NT2/D1 (cell line): ENCODE measurements around the gene NEURL3.
"Not testable (repeated sequence)": the region's sequence is repeated elsewhere in the genome, so short reads cannot be mapped to it uniquely, and the experiment has no call there.

Source experiments
- DNase-seq: peaks from one replicate; pipeline ENCODE4 v3.0.0-alpha.2; 2011; ENCODE audit warnings: low read depth, low spot score
- H3K27me3 ChIP-seq: 2 replicates; pipeline ENCODE4 v1.6.0; 2011; ENCODE audit warnings: mild to moderate bottlenecking; ENCODE audit not compliant: insufficient read length, insufficient read depth
- H3K36me3 ChIP-seq: 2 replicates; pipeline ENCODE4 v1.6.1; 2011; ENCODE audit warnings: mild to moderate bottlenecking, low read length, mixed read lengths; ENCODE audit not compliant: insufficient read depth, insufficient read length
- H3K4me1 ChIP-seq: 2 replicates; pipeline ENCODE4 v1.5.1; 2011; ENCODE audit not compliant: insufficient read depth, insufficient read length
- H3K4me3 ChIP-seq: 2 replicates; pipeline ENCODE4 v1.5.1; 2011; ENCODE audit warnings: low read depth; ENCODE audit not compliant: insufficient read length
- H3K9ac ChIP-seq: 2 replicates; pipeline ENCODE4 v1.6.0; 2011; ENCODE audit warnings: low read depth; ENCODE audit not compliant: insufficient read length
- H3K9me3 ChIP-seq: 2 replicates; pipeline ENCODE4 v1.5.1; 2011; ENCODE audit warnings: mild to moderate bottlenecking, low read length; ENCODE audit not compliant: insufficient read depth
- SUZ12 ChIP-seq: IDR thresholded peaks from 2 replicates; pipeline ENCODE4 v1.6.1; 2011; ENCODE audit not compliant: insufficient read length, insufficient read depth; ENCODE audit errors: extremely low read depth
- YY1 ChIP-seq: IDR thresholded peaks from 2 replicates; pipeline ENCODE4 v1.6.1; 2011; ENCODE audit not compliant: insufficient read length, insufficient read depth
- ZNF274 ChIP-seq: IDR thresholded peaks from 2 replicates; pipeline ENCODE4 v1.6.1; 2011; ENCODE audit warnings: mild to moderate bottlenecking, low read depth, low read length

Gene NEURL3

GRCh38 chr2:96477458-96477857 lies 27.7 kb downstream of the NEURL3 start:
- H3K9me3 ChIP-seq = no peaks in the 10 kb centered on the region
- DNase-seq = no peak
- H3K9ac ChIP-seq = no peak overlapping the region
- H3K27me3 ChIP-seq = no peaks in the 10 kb centered on the region
- H3K36me3 ChIP-seq = no peaks in the 10 kb centered on the region
- H3K4me1 ChIP-seq = no peaks in the 10 kb centered on the region
- TF ChIP-seq SUZ12 = no peak
- no peak for TF ChIP-seq YY1
- no peak for TF ChIP-seq ZNF274
- H3K4me3 ChIP-seq = no peak overlapping the region

- no peaks in the 10 kb centered on the region for H3K9me3 ChIP-seq
- TF ChIP-seq YY1 (no peak), ZNF274 (no peak), SUZ12 (no peak)
- H3K9ac ChIP-seq = no peak overlapping the region
- no peaks in the 10 kb centered on the region for H3K27me3 ChIP-seq
- H3K4me1 ChIP-seq = no peaks in the 10 kb centered on the region
- H3K36me3 ChIP-seq = no peaks in the 10 kb centered on the region
- no peak for DNase-seq
- no peak overlapping the region for H3K4me3 ChIP-seq
These were observed 33.4 kb downstream of the NEURL3 start for GRCh38 chr2:96471772-96472171.

GRCh38 chr2:96470636-96471035 lies 34.5 kb downstream of the NEURL3 start:
- Histone ChIP-seq H3K36me3 (no peaks in the 10 kb centered on the region), H3K4me1 (no peaks in the 10 kb centered on the region), H3K9ac (no peak overlapping the region), H3K4me3 (no peak overlapping the region), H3K27me3 (no peaks in the 10 kb centered on the region), H3K9me3 (no peaks in the 10 kb centered on the region)
- no peak for DNase-seq
- TF ChIP-seq YY1 (no peak), ZNF274 (no peak), SUZ12 (no peak)

- no peak overlapping the region for H3K4me3 ChIP-seq
- DNase-seq = no peak
- no peak overlapping the region for H3K9ac ChIP-seq
- no peak for TF ChIP-seq YY1
- TF ChIP-seq SUZ12 = no peak
- TF ChIP-seq ZNF274 = no peak
- no peaks in the 10 kb centered on the region for H3K27me3 ChIP-seq
- no peaks in the 10 kb centered on the region for H3K4me1 ChIP-seq
- H3K36me3 ChIP-seq = no peaks in the 10 kb centered on the region
- no peaks in the 10 kb centered on the region for H3K9me3 ChIP-seq
These were observed 35.0 kb downstream of the NEURL3 start for GRCh38 chr2:96470109-96470508.

- Histone ChIP-seq H3K4me1 (no peaks in the 10 kb centered on the region), H3K27me3 (no peaks in the 10 kb centered on the region), H3K4me3 (no peak overlapping the region), H3K9me3 (no peaks in the 10 kb centered on the region), H3K9ac (no peak overlapping the region), H3K36me3 (no peaks in the 10 kb centered on the region)
- TF ChIP-seq ZNF274 (no peak), YY1 (no peak), SUZ12 (no peak)
- no peak for DNase-seq
These were observed 36.3 kb downstream of the NEURL3 start for GRCh38 chr2:96468904-96469303.

GRCh38 chr2:96464651-96465050 lies 40.5 kb downstream of the NEURL3 start:
- no peak overlapping the region for H3K9ac ChIP-seq
- H3K4me1 ChIP-seq = no peaks in the 10 kb centered on the region
- H3K27me3 ChIP-seq = no peaks in the 10 kb centered on the region
- H3K9me3 ChIP-seq = peaks cover 6% of the 10 kb centered on the region; the same call in 1 of the 2 replicates
- no peaks in the 10 kb centered on the region for H3K36me3 ChIP-seq
- no peak for DNase-seq
- no peak overlapping the region for H3K4me3 ChIP-seq
- TF ChIP-seq ZNF274 = no peak
- no peak for TF ChIP-seq YY1
- no peak for TF ChIP-seq SUZ12

GRCh38 chr2:96464061-96464460 lies 41.1 kb downstream of the NEURL3 start:
- Histone ChIP-seq H3K9ac (no peak overlapping the region), H3K36me3 (no peaks in the 10 kb centered on the region), H3K9me3 (peaks cover 6% of the 10 kb centered on the region; the same call in 1 of the 2 replicates), H3K4me1 (no peaks in the 10 kb centered on the region), H3K27me3 (no peaks in the 10 kb centered on the region), H3K4me3 (no peak overlapping the region)
- DNase-seq = no peak
- TF ChIP-seq YY1 (no peak), SUZ12 (no peak)

- H3K4me3 ChIP-seq = no peak overlapping the region
- H3K27me3 ChIP-seq = no peaks in the 10 kb centered on the region
- TF ChIP-seq YY1 (no peak), SUZ12 (no peak), ZNF274 (no peak)
These were observed 42.0 kb downstream of the NEURL3 start for GRCh38 chr2:96463119-96463518.

DNA sequence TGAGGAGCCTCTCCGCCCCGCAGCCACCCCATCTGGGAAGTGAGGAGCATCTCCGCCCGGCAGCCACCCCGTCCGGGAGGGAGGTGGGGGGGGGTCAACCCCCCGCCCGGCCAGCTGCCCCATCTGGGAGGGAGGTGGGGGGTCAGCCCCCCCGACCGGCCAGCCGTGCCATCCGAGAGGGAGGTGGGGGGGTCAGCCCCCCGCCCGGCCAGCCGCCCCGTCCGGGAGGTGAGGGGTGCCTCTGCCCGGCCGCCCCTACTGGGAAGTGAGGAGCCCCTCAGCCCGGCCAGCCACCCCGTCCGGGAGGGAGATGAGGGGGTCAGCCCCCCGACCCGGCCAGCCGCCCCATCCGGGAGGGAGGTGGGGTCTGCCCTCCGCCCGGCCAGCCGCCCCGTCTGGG lies 43.5 kb downstream of the NEURL3 start:
- not testable (repeated sequence) for H3K27me3 ChIP-seq, H3K36me3 ChIP-seq, H3K4me1 ChIP-seq, H3K4me3 ChIP-seq, H3K9ac ChIP-seq, H3K9me3 ChIP-seq, DNase-seq

More at GRCh38 chr2:96463119-96463518, 42.0 kb downstream of the NEURL3 start:
- Histone ChIP-seq H3K36me3 (no peaks in the 10 kb centered on the region), H3K9ac (no peak overlapping the region), H3K4me1 (no peaks in the 10 kb centered on the region), H3K9me3 (peaks cover 6% of the 10 kb centered on the region; the same call in 1 of the 2 replicates)
- no peak for DNase-seq
